GM23248 (cell line): Measurements from ENCODE around the gene GALNT14.

Experiments used
- EZH2 ChIP-seq: fragments of 200-600 bp; sonication (generic); IDR thresholded peaks from 2 replicates; pipeline ENCODE4 v1.6.1; 2018; ENCODE audit warnings: antibody characterized with exemption, mild to moderate bottlenecking; ENCODE audit not compliant: insufficient read depth, poor library complexity, severe bottlenecking
- EZH2phosphoT487 ChIP-seq: fragments of 200-600 bp; sonication (generic); IDR thresholded peaks from 2 replicates; pipeline ENCODE4 v1.6.1; 2018; ENCODE audit warnings: antibody characterized with exemption, moderate library complexity, mild to moderate bottlenecking, low read depth; ENCODE audit not compliant: insufficient read depth

DNA sequence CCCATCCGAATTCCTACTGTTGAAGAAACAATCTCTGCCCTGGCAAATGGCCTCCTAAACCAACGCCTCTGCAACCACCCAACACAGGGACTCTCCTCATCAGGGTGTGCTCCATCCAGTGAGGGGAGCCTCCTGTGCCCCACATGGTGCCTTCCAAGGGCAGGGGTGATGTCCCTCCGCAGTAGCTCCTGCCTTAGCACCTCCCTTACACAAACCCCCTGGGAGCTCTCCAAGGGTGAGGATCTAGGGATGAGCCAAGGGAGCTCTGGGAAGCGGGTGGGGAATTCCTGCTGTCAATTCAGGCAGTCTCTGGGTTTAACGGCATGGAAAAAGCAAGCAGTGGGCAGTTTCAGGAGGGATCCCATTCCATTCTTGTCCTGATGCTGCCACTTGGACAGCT lies 3.8 kb downstream of the GALNT14 start:
- TF ChIP-seq EZH2 (no peak), EZH2phosphoT487 (no peak)
